H1 (cell line): ENCODE measurements around the gene FBP1. TPM values are rescaled to one million over a fixed set of nuclear protein-coding genes. Genes with fewer than 3 reads are reported as not detected.
"Not testable (repeated sequence)": the region's sequence is repeated elsewhere in the genome, so short reads cannot be mapped to it uniquely, and the experiment has no call there.

Experiments
- CTCF ChIA-PET: fragments of 300-600 bp; sonication (Branson Sonifier 250); formaldehyde crosslinking; loops from one replicate; lab custom pipeline; 2021; ENCODE audit not compliant: partially characterized antibody; lab: Charles Lee
- POLR2A ChIA-PET: fragments of 300-600 bp; sonication (Branson Sonifier 250); formaldehyde crosslinking; loops from one replicate; lab custom pipeline; 2021; ENCODE audit warnings: inconsistent platforms; ENCODE audit not compliant: partially characterized antibody; lab: Charles Lee
- DNase-seq, 2 experiments: peaks; one replicate each; pipeline versions ENCODE4 v3.0.0 to v3.0.0-alpha.2; 2010 to 2022; ENCODE audit warnings: low spot score in 2 of 2, low read depth in 1 of 2, mixed read lengths in 1 of 2
- FAIRE-seq: peaks from 2 replicates; lab custom pipeline; 2011; peaks lifted over from hg19 to GRCh38; lab: Jason Lieb, UNC
- H2AFZ ChIP-seq: 2 replicates; pipeline ENCODE4 v1.8.1; 2012; ENCODE audit warnings: low read length, inconsistent platforms
- H2AK5ac ChIP-seq: 2 replicates; pipeline ENCODE4 v1.6.1; 2013; ENCODE audit warnings: low read depth, low read length
- H2BK120ac ChIP-seq: replicated peaks from 2 replicates; pipeline ENCODE3; 2013; ENCODE audit warnings: low read depth, low read length, inconsistent platforms
- H2BK12ac ChIP-seq: 2 replicates; pipeline ENCODE4 v1.6.1; 2013; ENCODE audit warnings: low read depth, low read length
- H2BK15ac ChIP-seq: 2 replicates; pipeline ENCODE4 v1.6.1; 2013; ENCODE audit warnings: low read length
- H2BK20ac ChIP-seq: 2 replicates; pipeline ENCODE4 v1.6.1; 2013; ENCODE audit warnings: low read length
- H2BK5ac ChIP-seq: 2 replicates; pipeline ENCODE4 v1.6.1; 2013; ENCODE audit warnings: low read depth, low read length
- H3K14ac ChIP-seq: 2 replicates; pipeline ENCODE4 v1.6.1; 2013; ENCODE audit warnings: inconsistent platforms; ENCODE audit not compliant: insufficient read length
- H3K18ac ChIP-seq: 2 replicates; pipeline ENCODE4 v1.6.1; 2013; ENCODE audit warnings: low read length; ENCODE audit errors: extremely low read depth
- H3K23ac ChIP-seq: 2 replicates; pipeline ENCODE4 v1.6.1; 2013; ENCODE audit warnings: inconsistent platforms; ENCODE audit not compliant: insufficient read length
- H3K23me2 ChIP-seq: 2 replicates; pipeline ENCODE4 v1.6.1; 2013; ENCODE audit warnings: low read depth, low read length
- H3K27ac ChIP-seq: 2 replicates; pipeline ENCODE4 v1.6.1; 2011; ENCODE audit warnings: low read depth, low read length, inconsistent platforms
- H3K27me3 ChIP-seq, 4 experiments: replicated peaks in 1 of 4; 1 replicate in 1 of 4; 2 replicates in 3 of 4; pipeline versions ENCODE4 v1.6.1 to v1.8.1; 2011 to 2013; ENCODE audit warnings: low read length in 3 of 4, mild to moderate bottlenecking in 3 of 4, inconsistent platforms in 2 of 4, mixed read lengths in 2 of 4, moderate library complexity in 1 of 4; ENCODE audit not compliant: control insufficient read depth in 3 of 4, insufficient read depth in 3 of 4; ENCODE audit errors: extremely low read depth in 1 of 4
- H3K36me3 ChIP-seq, 4 experiments: 2 replicates each; pipeline versions ENCODE4 v1.6.1 to v1.8.1; 2011 to 2013; ENCODE audit warnings: mild to moderate bottlenecking in 4 of 4, low read length in 3 of 4, moderate library complexity in 2 of 4, control low read depth in 1 of 4, inconsistent platforms in 1 of 4; ENCODE audit not compliant: insufficient read depth in 4 of 4, control insufficient read depth in 2 of 4
- H3K4ac ChIP-seq: replicated peaks from 2 replicates; pipeline ENCODE3; 2013; ENCODE audit warnings: low read length, low read depth, mixed read lengths, inconsistent platforms; ENCODE audit not compliant: insufficient read length
- H3K4me1 ChIP-seq, 4 experiments: replicated peaks in 1 of 4; 1 replicate in 1 of 4; 2 replicates in 3 of 4; pipeline versions ENCODE4 v1.6.1 to v1.8.1; 2011 to 2013; ENCODE audit warnings: low read length in 3 of 4, inconsistent platforms in 2 of 4, mixed read lengths in 1 of 4; ENCODE audit not compliant: insufficient read depth in 4 of 4, control insufficient read depth in 3 of 4
- H3K4me2 ChIP-seq, 2 experiments: 2 replicates each; pipeline versions ENCODE4 v1.6.1 to v1.8.1; 2011 to 2013; ENCODE audit warnings: low read depth in 2 of 2, low read length in 2 of 2, control low read depth in 1 of 2, inconsistent platforms in 1 of 2, mild to moderate bottlenecking in 1 of 2; ENCODE audit not compliant: insufficient read depth in 1 of 2
- H3K4me3 ChIP-seq, 4 experiments: fragments of 200-600, 300-600 bp in 1 of 4; sonication (generic), shearing (Covaris generic), sonication (Bioruptor Twin) in 1 of 4; 2 replicates each; pipeline versions ENCODE4 v1.5.1 to v1.8.1; 2011 to 2016; ENCODE audit warnings: low read length in 4 of 4, low read depth in 3 of 4, control low read depth in 2 of 4, inconsistent platforms in 2 of 4, mild to moderate bottlenecking in 2 of 4, mixed read lengths in 1 of 4, moderate library complexity in 1 of 4; ENCODE audit not compliant: insufficient read depth in 2 of 4; ENCODE audit errors: extremely low read depth in 1 of 4
- H3K56ac ChIP-seq: replicated peaks from 2 replicates; pipeline ENCODE3; 2013; ENCODE audit warnings: low read depth, mild to moderate bottlenecking, mixed read lengths, low read length, inconsistent platforms; ENCODE audit not compliant: insufficient read length
- H3K79me1 ChIP-seq: 2 replicates; pipeline ENCODE4 v1.6.1; 2013; ENCODE audit warnings: low read depth, low read length, control low read depth
- H3K79me2 ChIP-seq, 2 experiments: 2 replicates each; pipeline versions ENCODE4 v1.6.1 to v1.8.1; 2012 to 2013; ENCODE audit warnings: low read length in 2 of 2, mild to moderate bottlenecking in 2 of 2, inconsistent platforms in 1 of 2; ENCODE audit not compliant: insufficient read depth in 2 of 2, control insufficient read depth in 1 of 2
- H3K9ac ChIP-seq, 4 experiments: replicated peaks in 1 of 4; 1 replicate in 1 of 4; 2 replicates in 3 of 4; pipeline versions ENCODE4 v1.6.1 to v1.8.1; 2011 to 2013; ENCODE audit warnings: low read depth in 3 of 4, low read length in 3 of 4, control low read depth in 2 of 4, mild to moderate bottlenecking in 2 of 4, moderate library complexity in 2 of 4, inconsistent platforms in 1 of 4; ENCODE audit errors: extremely low read depth in 1 of 4
- H3K9me3 ChIP-seq, 2 experiments: 2 replicates each; pipeline versions ENCODE4 v1.6.1 to v1.8.1; 2012 to 2013; ENCODE audit warnings: mild to moderate bottlenecking in 2 of 2, moderate library complexity in 2 of 2, control low read depth in 1 of 2, inconsistent platforms in 1 of 2, low read depth in 1 of 2, low read length in 1 of 2, mixed read lengths in 1 of 2; ENCODE audit not compliant: insufficient read depth in 2 of 2
- H4K20me1 ChIP-seq, 2 experiments: replicated peaks in 1 of 2; 2 replicates each; pipeline versions ENCODE3 to v1.8.1; 2011 to 2013; ENCODE audit warnings: inconsistent platforms in 2 of 2, low read length in 2 of 2, mild to moderate bottlenecking in 1 of 2; ENCODE audit not compliant: insufficient read depth in 2 of 2, control insufficient read depth in 1 of 2
- H4K5ac ChIP-seq: 2 replicates; pipeline ENCODE4 v1.6.1; 2013; ENCODE audit warnings: low read length, low read depth, mixed read lengths, inconsistent platforms; ENCODE audit not compliant: insufficient read length
- H4K8ac ChIP-seq: 2 replicates; pipeline ENCODE4 v1.8.0; 2013; ENCODE audit warnings: mild to moderate bottlenecking, moderate library complexity, low read length, inconsistent platforms; ENCODE audit not compliant: insufficient read depth; ENCODE audit errors: extremely low read depth
- H4K91ac ChIP-seq: replicated peaks from 2 replicates; pipeline ENCODE3; 2013; ENCODE audit warnings: low read length, mixed read lengths, inconsistent platforms; ENCODE audit not compliant: insufficient read length
- CHD2 ChIP-seq: IDR thresholded peaks from 2 replicates; pipeline ENCODE4 v1.6.1; 2012; ENCODE audit warnings: low read length, improper control_type of control experiment
- HDAC6 ChIP-seq: IDR thresholded peaks from one replicate; pipeline ENCODE4 v1.7.1; 2012; ENCODE audit warnings: low read depth, mild to moderate bottlenecking, inconsistent platforms, low read length, moderate library complexity
- TAF1 ChIP-seq: IDR thresholded peaks from 2 replicates; pipeline ENCODE4 v1.6.1; 2011; ENCODE audit warnings: mild to moderate bottlenecking, low read depth, low read length
- YY1 ChIP-seq: IDR thresholded peaks from 2 replicates; pipeline ENCODE4 v1.6.1; 2011; ENCODE audit warnings: low read depth, mild to moderate bottlenecking, low read length
- WGBS, 2 experiments: shearing (Covaris generic) in 1 of 2; methylation state at CpG; one replicate each; pipeline versions ENCODE4 v1.1.6 to v1.1.7; 2013 to 2015; ENCODE audit warnings: low lambda C conversion rate in 2 of 2, mixed read lengths in 2 of 2, inconsistent platforms in 1 of 2, low coverage in 1 of 2, missing lambda C conversion rate in 1 of 2; ENCODE audit not compliant: insufficient replicate concordance in 2 of 2, insufficient coverage in 1 of 2, insufficient read length in 1 of 2; ENCODE audit errors: extremely low coverage in 1 of 2, missing lambda C conversion rate in 1 of 2; 5-methylcytosine and 5-hydroxymethylcytosine counted together
- polyA plus RNA-seq, 7 experiments: library from polyadenylated mRNA; depleted of rRNA in 3 of 7; stranded (reverse) in 5 of 7; unstranded in 2 of 7; fragments of >200 nt in 5 of 7; fragments of 200-250 nt in 2 of 7; gene quantifications; 1 replicate in 5 of 7; 2 replicates in 1 of 7; 4 replicates in 1 of 7; pipeline versions ENCODE4 v1.2.1 to v1.2.3, GENCODE V29; 2011 to 2013; ENCODE audit warnings: missing spikeins in 2 of 7, mixed read lengths in 2 of 7
- total RNA-seq: library from RNA; stranded (reverse); fragmentation: NEBNext Ultra II Directional; extraction: Animal tissue kit (Norgen Biotek cat#: 25700); gene quantifications from 2 replicates; pipeline ENCODE4 v1.2.1, GENCODE V29; 2021
- TF ChIP-seq, protein P1 (sequence below): IDR thresholded peaks from 2 replicates; pipeline ENCODE4 v1.6.1; 2011; ENCODE audit warnings: low read length, improper control_type of control experiment

The FBP1 gene
- total and polyA plus RNA-seq, 2 of the 8 experiments (the other 6 are each of a cell fraction or from before 2014, with no cell fraction given) = 1.0 to 4.1 TPM

- TF ChIP-seq YY1 = no peak
- no peak for TF ChIP-seq HDAC6
- no peak for TF ChIP-seq TAF1
- TF ChIP-seq CHD2 = no peak
- TF ChIP-seq, protein P1, sequence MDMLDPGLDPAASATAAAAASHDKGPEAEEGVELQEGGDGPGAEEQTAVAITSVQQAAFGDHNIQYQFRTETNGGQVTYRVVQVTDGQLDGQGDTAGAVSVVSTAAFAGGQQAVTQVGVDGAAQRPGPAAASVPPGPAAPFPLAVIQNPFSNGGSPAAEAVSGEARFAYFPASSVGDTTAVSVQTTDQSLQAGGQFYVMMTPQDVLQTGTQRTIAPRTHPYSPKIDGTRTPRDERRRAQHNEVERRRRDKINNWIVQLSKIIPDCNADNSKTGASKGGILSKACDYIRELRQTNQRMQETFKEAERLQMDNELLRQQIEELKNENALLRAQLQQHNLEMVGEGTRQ = no peak
Observed at GRCh38 chr9:94566550-94566949, 72.8 kb downstream of the FBP1 start (continued).

GRCh38 chr9:94564279-94564678, 75.0 kb downstream of the FBP1 start:
- H2BK20ac ChIP-seq, H3K36me3 ChIP-seq, H2BK120ac ChIP-seq, H4K20me1 ChIP-seq, H3K18ac ChIP-seq, DNase-seq, H3K79me2 ChIP-seq, H2AK5ac ChIP-seq, FAIRE-seq, H3K9ac ChIP-seq, H4K8ac ChIP-seq, H2BK5ac ChIP-seq, H2BK15ac ChIP-seq, CTCF ChIA-PET, H3K4me2 ChIP-seq, H3K27me3 ChIP-seq, H3K79me1 ChIP-seq, H3K4ac ChIP-seq, H3K9me3 ChIP-seq, H2BK12ac ChIP-seq, H2AFZ ChIP-seq, H4K5ac ChIP-seq, H3K23ac ChIP-seq, H3K23me2 ChIP-seq, H3K14ac ChIP-seq, H4K91ac ChIP-seq, H3K4me1 ChIP-seq, H3K56ac ChIP-seq, H3K4me3 ChIP-seq, H3K27ac ChIP-seq: not testable (repeated sequence)
- 72% methylated on average over 3 of the region's 3 CpGs; no CpG with 5 or more reads in 1 of the 2 experiments for WGBS, 2 experiments
- POLR2A ChIA-PET = interaction anchor here (0.6 to 1.9 kb wide), 3 partner anchors 10 to 93 kb away, joined by 3 to 11 read pairs (median 3); partner anchors contain the start of gene PCAT7
